Measurements from ENCODE around the gene VDR.

Gene VDR

GRCh38 chr12:47837190-47838171 lies 67.3 kb downstream of the VDR start (continued):
- TF ChIP-seq, protein P1, sequence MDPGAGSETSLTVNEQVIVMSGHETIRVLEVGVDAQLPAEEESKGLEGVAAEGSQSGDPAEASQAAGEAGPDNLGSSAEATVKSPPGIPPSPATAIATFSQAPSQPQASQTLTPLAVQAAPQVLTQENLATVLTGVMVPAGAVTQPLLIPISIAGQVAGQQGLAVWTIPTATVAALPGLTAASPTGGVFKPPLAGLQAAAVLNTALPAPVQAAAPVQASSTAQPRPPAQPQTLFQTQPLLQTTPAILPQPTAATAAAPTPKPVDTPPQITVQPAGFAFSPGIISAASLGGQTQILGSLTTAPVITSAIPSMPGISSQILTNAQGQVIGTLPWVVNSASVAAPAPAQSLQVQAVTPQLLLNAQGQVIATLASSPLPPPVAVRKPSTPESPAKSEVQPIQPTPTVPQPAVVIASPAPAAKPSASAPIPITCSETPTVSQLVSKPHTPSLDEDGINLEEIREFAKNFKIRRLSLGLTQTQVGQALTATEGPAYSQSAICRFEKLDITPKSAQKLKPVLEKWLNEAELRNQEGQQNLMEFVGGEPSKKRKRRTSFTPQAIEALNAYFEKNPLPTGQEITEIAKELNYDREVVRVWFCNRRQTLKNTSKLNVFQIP (CRISPR knock-in tag; IDR thresholded peaks at IDR 0.05; ENCODE audit: borderline replicate concordance, low read depth), result no peak
- TF ChIP-seq TCF4 (CRISPR knock-in tag; IDR thresholded peaks at IDR 0.05; ENCODE audit: borderline replicate concordance) (no peak), TOX (CRISPR knock-in tag; IDR thresholded peaks at IDR 0.05; ENCODE audit: borderline replicate concordance) (no peak), SNAI2 (CRISPR knock-in tag; IDR thresholded peaks at IDR 0.05) (no peak), ZFP30 (CRISPR knock-in tag; IDR thresholded peaks at IDR 0.05) (no peak), PPARA (CRISPR knock-in tag; IDR thresholded peaks at IDR 0.05; ENCODE audit: borderline replicate concordance) (no peak), ZNF70 (CRISPR knock-in tag; IDR thresholded peaks at IDR 0.05) (no peak)
- TF ChIP-seq, protein P2, sequence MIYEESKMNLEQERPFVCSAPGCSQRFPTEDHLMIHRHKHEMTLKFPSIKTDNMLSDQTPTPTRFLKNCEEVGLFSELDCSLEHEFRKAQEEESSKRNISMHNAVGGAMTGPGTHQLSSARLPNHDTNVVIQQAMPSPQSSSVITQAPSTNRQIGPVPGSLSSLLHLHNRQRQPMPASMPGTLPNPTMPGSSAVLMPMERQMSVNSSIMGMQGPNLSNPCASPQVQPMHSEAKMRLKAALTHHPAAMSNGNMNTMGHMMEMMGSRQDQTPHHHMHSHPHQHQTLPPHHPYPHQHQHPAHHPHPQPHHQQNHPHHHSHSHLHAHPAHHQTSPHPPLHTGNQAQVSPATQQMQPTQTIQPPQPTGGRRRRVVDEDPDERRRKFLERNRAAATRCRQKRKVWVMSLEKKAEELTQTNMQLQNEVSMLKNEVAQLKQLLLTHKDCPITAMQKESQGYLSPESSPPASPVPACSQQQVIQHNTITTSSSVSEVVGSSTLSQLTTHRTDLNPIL (CRISPR knock-in tag; IDR thresholded peaks at IDR 0.05; ENCODE audit: low read depth), result no peak
- TF ChIP-seq, protein P3, sequence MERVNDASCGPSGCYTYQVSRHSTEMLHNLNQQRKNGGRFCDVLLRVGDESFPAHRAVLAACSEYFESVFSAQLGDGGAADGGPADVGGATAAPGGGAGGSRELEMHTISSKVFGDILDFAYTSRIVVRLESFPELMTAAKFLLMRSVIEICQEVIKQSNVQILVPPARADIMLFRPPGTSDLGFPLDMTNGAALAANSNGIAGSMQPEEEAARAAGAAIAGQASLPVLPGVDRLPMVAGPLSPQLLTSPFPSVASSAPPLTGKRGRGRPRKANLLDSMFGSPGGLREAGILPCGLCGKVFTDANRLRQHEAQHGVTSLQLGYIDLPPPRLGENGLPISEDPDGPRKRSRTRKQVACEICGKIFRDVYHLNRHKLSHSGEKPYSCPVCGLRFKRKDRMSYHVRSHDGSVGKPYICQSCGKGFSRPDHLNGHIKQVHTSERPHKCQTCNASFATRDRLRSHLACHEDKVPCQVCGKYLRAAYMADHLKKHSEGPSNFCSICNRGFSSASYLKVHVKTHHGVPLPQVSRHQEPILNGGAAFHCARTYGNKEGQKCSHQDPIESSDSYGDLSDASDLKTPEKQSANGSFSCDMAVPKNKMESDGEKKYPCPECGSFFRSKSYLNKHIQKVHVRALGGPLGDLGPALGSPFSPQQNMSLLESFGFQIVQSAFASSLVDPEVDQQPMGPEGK (CRISPR knock-in tag; IDR thresholded peaks at IDR 0.05; ENCODE audit: borderline replicate concordance), result no peak

DNA sequence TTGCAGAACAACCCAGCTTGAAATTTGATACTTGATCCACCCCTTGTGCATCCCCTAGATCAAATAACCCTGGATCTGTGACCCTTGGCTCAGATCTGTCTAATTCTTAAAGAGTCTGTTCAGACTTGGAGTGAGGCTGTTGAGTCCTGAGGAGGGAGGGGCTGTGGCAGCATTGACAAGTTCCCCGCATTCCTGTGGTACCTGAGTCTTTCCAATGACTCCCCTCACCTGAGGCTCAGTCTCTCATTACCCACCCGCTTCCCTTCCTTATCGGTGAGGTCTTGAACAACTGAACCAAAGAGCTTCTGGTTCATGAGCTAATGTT lies 69.0 kb downstream of the VDR start:
- no peak for ATAC-seq
- TF ChIP-seq PPARA (CRISPR knock-in tag; IDR thresholded peaks at IDR 0.05; ENCODE audit: borderline replicate concordance) (no peak), ZC3H10 (CRISPR knock-in tag; IDR thresholded peaks at IDR 0.05) (no peak), TCF4 (CRISPR knock-in tag; IDR thresholded peaks at IDR 0.05; ENCODE audit: borderline replicate concordance) (no peak), ZNF70 (CRISPR knock-in tag; IDR thresholded peaks at IDR 0.05) (no peak), ZNF565 (CRISPR knock-in tag; conservative IDR thresholded peaks at IDR 0.05; ENCODE audit: low read depth) (no peak), SNAI2 (CRISPR knock-in tag; IDR thresholded peaks at IDR 0.05) (no peak), TOX (CRISPR knock-in tag; IDR thresholded peaks at IDR 0.05; ENCODE audit: borderline replicate concordance) (no peak), BACH2 (CRISPR knock-in tag; IDR thresholded peaks at IDR 0.05; ENCODE audit: borderline replicate concordance) (no peak), CSDC2 (CRISPR knock-in tag; IDR thresholded peaks at IDR 0.05) (no peak), TSHZ2 (CRISPR knock-in tag; IDR thresholded peaks at IDR 0.05) (no peak), ZNF8 (CRISPR knock-in tag; IDR thresholded peaks at IDR 0.05) (no peak), ZFP3 (CRISPR knock-in tag; IDR thresholded peaks at IDR 0.05) (no peak), ARNTL (CRISPR knock-in tag; IDR thresholded peaks at IDR 0.05; ENCODE audit: borderline replicate concordance, low read depth) (no peak), ZFP30 (CRISPR knock-in tag; IDR thresholded peaks at IDR 0.05) (no peak), OSR1 (CRISPR knock-in tag; IDR thresholded peaks at IDR 0.05) (no peak)
- TF ChIP-seq, protein P4, sequence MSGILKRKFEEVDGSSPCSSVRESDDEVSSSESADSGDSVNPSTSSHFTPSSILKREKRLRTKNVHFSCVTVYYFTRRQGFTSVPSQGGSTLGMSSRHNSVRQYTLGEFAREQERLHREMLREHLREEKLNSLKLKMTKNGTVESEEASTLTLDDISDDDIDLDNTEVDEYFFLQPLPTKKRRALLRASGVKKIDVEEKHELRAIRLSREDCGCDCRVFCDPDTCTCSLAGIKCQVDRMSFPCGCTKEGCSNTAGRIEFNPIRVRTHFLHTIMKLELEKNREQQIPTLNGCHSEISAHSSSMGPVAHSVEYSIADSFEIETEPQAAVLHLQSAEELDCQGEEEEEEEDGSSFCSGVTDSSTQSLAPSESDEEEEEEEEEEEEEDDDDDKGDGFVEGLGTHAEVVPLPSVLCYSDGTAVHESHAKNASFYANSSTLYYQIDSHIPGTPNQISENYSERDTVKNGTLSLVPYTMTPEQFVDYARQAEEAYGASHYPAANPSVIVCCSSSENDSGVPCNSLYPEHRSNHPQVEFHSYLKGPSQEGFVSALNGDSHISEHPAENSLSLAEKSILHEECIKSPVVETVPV (CRISPR knock-in tag; IDR thresholded peaks at IDR 0.05), result no peak
- TF ChIP-seq, protein P3 (CRISPR knock-in tag; IDR thresholded peaks at IDR 0.05; ENCODE audit: borderline replicate concordance), result no peak
